Trophoblast cell (in vitro differentiated cells and primary cell): Measurements from ENCODE around the gene RPLP2.

Experiments used
- DNase-seq, 2 donors: peaks; one replicate each; pipeline ENCODE4 v3.0.0-alpha.2; 2016
- H2AFZ ChIP-seq: 2 replicates; pipeline ENCODE4 v1.6.1; 2013; ENCODE audit warnings: low read length, moderate library complexity, mild to moderate bottlenecking; ENCODE audit not compliant: insufficient read depth, poor library complexity
- H2AK5ac ChIP-seq: 2 replicates; pipeline ENCODE4 v1.6.1; 2013; ENCODE audit warnings: mild to moderate bottlenecking, low read length
- H2BK120ac ChIP-seq: 2 replicates; pipeline ENCODE4 v1.6.1; 2013; ENCODE audit warnings: low read length, mild to moderate bottlenecking, moderate library complexity; ENCODE audit not compliant: insufficient read depth, poor library complexity
- H2BK12ac ChIP-seq: 2 replicates; pipeline ENCODE4 v1.6.1; 2013; ENCODE audit warnings: mild to moderate bottlenecking, low read length, moderate library complexity
- H2BK5ac ChIP-seq: 2 replicates; pipeline ENCODE4 v1.6.1; 2013; ENCODE audit warnings: low read length, low read depth, moderate library complexity, mild to moderate bottlenecking; ENCODE audit not compliant: poor library complexity
- H3K14ac ChIP-seq: 2 replicates; pipeline ENCODE4 v1.6.1; 2013; ENCODE audit warnings: mild to moderate bottlenecking, low read length
- H3K18ac ChIP-seq: 2 replicates; pipeline ENCODE4 v1.6.1; 2013; ENCODE audit warnings: mild to moderate bottlenecking, low read length
- H3K23ac ChIP-seq: 2 replicates; pipeline ENCODE4 v1.6.1; 2013; ENCODE audit warnings: low read length
- H3K27ac ChIP-seq: 2 replicates; pipeline ENCODE4 v1.5.1; 2013; ENCODE audit warnings: low read depth, mild to moderate bottlenecking, inconsistent platforms, low read length, moderate library complexity
- H3K27me3 ChIP-seq: 2 replicates; pipeline ENCODE4 v1.6.1; 2013; ENCODE audit warnings: inconsistent platforms, mild to moderate bottlenecking, low read length, moderate library complexity; ENCODE audit not compliant: insufficient read depth
- H3K36me3 ChIP-seq, 2 experiments: 1 replicate in 1 of 2; 2 replicates in 1 of 2; pipeline ENCODE4 v1.6.1; 2013; ENCODE audit warnings: low read length in 2 of 2, mild to moderate bottlenecking in 2 of 2, moderate library complexity in 1 of 2; ENCODE audit not compliant: insufficient read depth in 2 of 2, control insufficient read depth in 1 of 2
- H3K4ac ChIP-seq: 2 replicates; pipeline ENCODE4 v1.6.1; 2013; ENCODE audit warnings: low read depth, mild to moderate bottlenecking, low read length, moderate library complexity
- H3K4me1 ChIP-seq, 2 experiments: 1 replicate in 1 of 2; 2 replicates in 1 of 2; pipeline ENCODE4 v1.6.1; 2013; ENCODE audit warnings: low read length in 2 of 2, mild to moderate bottlenecking in 2 of 2, moderate library complexity in 1 of 2; ENCODE audit not compliant: insufficient read depth in 2 of 2, control insufficient read depth in 1 of 2
- H3K4me2 ChIP-seq: 2 replicates; pipeline ENCODE4 v1.6.1; 2013; ENCODE audit warnings: inconsistent platforms, mild to moderate bottlenecking, low read length, moderate library complexity
- H3K4me3 ChIP-seq: 2 replicates; pipeline ENCODE4 v1.5.1; 2013; ENCODE audit warnings: mild to moderate bottlenecking, low read depth, low read length, inconsistent platforms
- H3K79me1 ChIP-seq: one replicate; pipeline ENCODE4 v1.6.1; 2013; ENCODE audit warnings: low read length
- H3K79me2 ChIP-seq: 2 replicates; pipeline ENCODE4 v1.6.1; 2013; ENCODE audit warnings: low read length, mild to moderate bottlenecking; ENCODE audit not compliant: control insufficient read depth, insufficient read depth, poor library complexity
- H3K9ac ChIP-seq: 2 replicates; pipeline ENCODE4 v1.6.1; 2013; ENCODE audit warnings: mild to moderate bottlenecking, low read length
- H3K9me3 ChIP-seq: 2 replicates; pipeline ENCODE4 v1.6.1; 2013; ENCODE audit warnings: low read depth, mild to moderate bottlenecking, control low read depth, inconsistent platforms, low read length; ENCODE audit not compliant: insufficient read depth
- H4K12ac ChIP-seq: 2 replicates; pipeline ENCODE4 v1.6.1; 2013; ENCODE audit warnings: low read depth, mild to moderate bottlenecking, low read length, moderate library complexity
- H4K8ac ChIP-seq: 2 replicates; pipeline ENCODE4 v1.6.1; 2013; ENCODE audit warnings: low read depth, mild to moderate bottlenecking, low read length, moderate library complexity
- H4K91ac ChIP-seq: one replicate; pipeline ENCODE4 v1.6.1; 2013; ENCODE audit warnings: low read depth, mild to moderate bottlenecking, low read length, moderate library complexity
- WGBS: extraction: QIAGEN DNeasy Blood & Tissue Kit; methylation state at CpG from one replicate; pipeline ENCODE4 v1.1.7; 2013; ENCODE audit warnings: missing lambda C conversion rate; ENCODE audit not compliant: insufficient read length, insufficient coverage; ENCODE audit errors: extremely low coverage; 5-methylcytosine and 5-hydroxymethylcytosine counted together

The RPLP2 gene

GRCh38 chr11:765802-766091 lies 44.0 kb upstream of the RPLP2 start:
- Histone ChIP-seq H3K79me2 (no peaks in the 10 kb centered on the region), H3K23ac (no peak overlapping the region), H2AK5ac (no peak overlapping the region), H3K18ac (no peak overlapping the region), H3K4me1 (no peaks in the 10 kb centered on the region), H3K9me3 (peaks cover under 1% of the 10 kb centered on the region), H4K12ac (no peak overlapping the region), H3K4me3 (no peak overlapping the region), H2BK120ac (no peak overlapping the region), H2AFZ (no peak overlapping the region), H3K27me3 (no peaks in the 10 kb centered on the region), H4K91ac (no peak overlapping the region), H2BK5ac (no peak overlapping the region), H4K8ac (no peak overlapping the region), H3K79me1 (no peaks in the 10 kb centered on the region), H2BK12ac (no peak overlapping the region), H3K36me3 (peaks cover 66 to 69% of the 10 kb centered on the region in 2 experiments), H3K14ac (no peak overlapping the region), H3K4me2 (no peak overlapping the region), H3K4ac (no peak overlapping the region), H3K27ac (no peak overlapping the region), H3K9ac (no peak overlapping the region)
- DNase-seq, result no peak
- WGBS, result no CpG with 5 or more reads among the region's 8 CpGs

DNA sequence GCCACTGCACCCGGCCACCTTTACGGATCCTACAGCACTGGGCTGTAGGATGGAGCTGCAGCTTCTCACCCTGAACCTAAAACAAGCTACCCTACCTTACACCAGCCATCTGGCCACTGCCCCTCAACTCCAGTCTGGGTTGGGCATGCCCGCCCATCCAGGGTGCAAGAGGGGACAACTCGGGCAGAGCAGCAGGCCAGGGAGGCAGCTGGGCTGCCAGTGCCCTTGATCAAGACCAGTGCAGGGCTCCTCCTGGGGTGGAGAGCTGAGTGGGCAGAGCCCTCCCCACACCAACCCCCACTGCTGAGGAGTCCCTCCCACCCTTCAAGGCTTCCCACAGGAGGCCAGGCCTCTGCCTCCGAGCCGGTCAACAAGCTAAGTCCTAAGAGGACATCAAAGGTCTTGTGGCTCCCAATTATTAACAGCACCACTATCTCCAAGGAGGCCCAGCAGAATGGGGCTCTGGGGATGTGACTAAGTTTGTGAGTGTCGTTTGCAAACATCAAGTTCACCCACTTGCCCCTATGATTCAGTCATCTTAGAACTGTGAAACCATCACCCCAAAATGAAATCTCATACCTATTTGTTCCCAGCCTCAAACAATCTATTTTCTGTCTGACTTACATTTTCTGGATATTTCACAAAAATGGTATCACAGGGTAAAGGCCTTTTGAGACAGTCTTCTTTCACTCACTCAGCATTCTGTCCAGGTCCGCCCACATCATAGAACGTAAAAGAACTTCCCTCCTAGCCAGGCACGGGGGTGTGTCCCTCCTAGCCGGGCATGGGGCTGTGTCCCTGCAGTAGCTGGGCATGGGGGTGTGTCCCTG lies 43.4 kb upstream of the RPLP2 start:
- no peak overlapping the region for H3K18ac ChIP-seq
- H3K27me3 ChIP-seq, result no peaks in the 10 kb centered on the region
- H3K4ac ChIP-seq, result no peak overlapping the region
- WGBS, result no CpG with 5 or more reads among the region's 11 CpGs
- no peak overlapping the region for H3K4me2 ChIP-seq
- no peak overlapping the region for H3K9ac ChIP-seq
- H2BK120ac ChIP-seq, result no peak overlapping the region
- H2AFZ ChIP-seq, result no peak overlapping the region
- no peaks in the 10 kb centered on the region for H3K79me2 ChIP-seq
- H3K14ac ChIP-seq, result no peak overlapping the region
- H3K23ac ChIP-seq, result no peak overlapping the region
- no peak overlapping the region for H2BK5ac ChIP-seq
- no peak overlapping the region for H2AK5ac ChIP-seq
- no peak overlapping the region for H4K12ac ChIP-seq
- peaks cover 2% of the 10 kb centered on the region for H3K9me3 ChIP-seq
- no peaks in the 10 kb centered on the region for H3K4me1 ChIP-seq
- no peak for DNase-seq
- H4K8ac ChIP-seq, result no peak overlapping the region
- no peak overlapping the region for H4K91ac ChIP-seq
- no peaks in the 10 kb centered on the region for H3K79me1 ChIP-seq
- no peak overlapping the region for H3K4me3 ChIP-seq
- no peak overlapping the region for H2BK12ac ChIP-seq
- H3K27ac ChIP-seq, result no peak overlapping the region
- H3K36me3 ChIP-seq, result peaks cover 66 to 71% of the 10 kb centered on the region in 2 experiments

- no CpG with 5 or more reads among the region's 2 CpGs for WGBS
- no peak overlapping the region for H3K9ac ChIP-seq
These were observed 42.9 kb upstream of the RPLP2 start for GRCh38 chr11:766936-767210.

DNA sequence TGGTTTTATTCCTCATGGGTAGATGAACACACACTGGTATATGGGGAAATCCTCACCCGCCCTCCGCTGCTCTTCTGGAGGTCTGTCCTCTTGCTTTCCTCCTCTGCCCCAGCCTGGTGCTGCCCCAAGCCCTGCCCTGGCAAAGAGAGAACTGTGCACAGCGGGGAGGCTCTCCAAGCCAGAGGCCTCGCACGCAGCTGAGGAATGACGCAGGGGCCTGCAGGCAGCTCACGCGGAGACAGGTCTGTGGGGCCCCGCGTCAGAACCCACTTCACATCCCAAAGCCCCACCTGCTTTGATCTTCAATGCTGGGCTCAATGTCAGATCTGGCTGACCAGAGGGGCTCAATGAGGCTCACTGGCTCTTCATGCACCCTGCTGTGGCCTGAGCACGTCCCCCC lies 42.5 kb upstream of the RPLP2 start:
- H4K8ac ChIP-seq, result no peak overlapping the region
- H2BK120ac ChIP-seq, result no peak overlapping the region
- no peak overlapping the region for H3K18ac ChIP-seq
- H3K9me3 ChIP-seq, result peaks cover 2% of the 10 kb centered on the region
- H3K9ac ChIP-seq, result no peak overlapping the region
- no peak overlapping the region for H2BK12ac ChIP-seq
- H3K27ac ChIP-seq, result no peak overlapping the region
- no CpG with 5 or more reads among the region's 11 CpGs for WGBS
- no peak overlapping the region for H3K23ac ChIP-seq
- no peak overlapping the region for H2BK5ac ChIP-seq
- no peak overlapping the region for H4K91ac ChIP-seq
- H3K4me3 ChIP-seq, result no peak overlapping the region
- no peak overlapping the region for H3K14ac ChIP-seq
- H3K79me1 ChIP-seq, result no peaks in the 10 kb centered on the region
- H3K4me1 ChIP-seq, result peaks cover 0 to 4% of the 10 kb centered on the region in 2 experiments
- no peak overlapping the region for H2AK5ac ChIP-seq
- no peaks in the 10 kb centered on the region for H3K79me2 ChIP-seq
- no peak overlapping the region for H2AFZ ChIP-seq
- no peak for DNase-seq
- H3K4me2 ChIP-seq, result no peak overlapping the region
- no peak overlapping the region for H4K12ac ChIP-seq
- peaks cover 71 to 73% of the 10 kb centered on the region in 2 experiments for H3K36me3 ChIP-seq
- H3K27me3 ChIP-seq, result no peaks in the 10 kb centered on the region
- no peak overlapping the region for H3K4ac ChIP-seq

More at GRCh38 chr11:766936-767210, 42.9 kb upstream of the RPLP2 start:
- Histone ChIP-seq H3K9me3 (peaks cover 2% of the 10 kb centered on the region), H2AFZ (no peak overlapping the region), H3K36me3 (peaks cover 68 to 72% of the 10 kb centered on the region in 2 experiments), H2BK5ac (no peak overlapping the region), H3K4me2 (no peak overlapping the region), H3K4me3 (no peak overlapping the region), H3K14ac (no peak overlapping the region), H4K91ac (no peak overlapping the region), H3K18ac (no peak overlapping the region), H2BK12ac (no peak overlapping the region), H3K27me3 (no peaks in the 10 kb centered on the region), H3K4me1 (peaks cover 0 to 2% of the 10 kb centered on the region in 2 experiments), H3K79me1 (no peaks in the 10 kb centered on the region), H2BK120ac (no peak overlapping the region), H3K4ac (no peak overlapping the region), H3K79me2 (no peaks in the 10 kb centered on the region), H2AK5ac (no peak overlapping the region), H3K23ac (no peak overlapping the region), H3K27ac (no peak overlapping the region), H4K12ac (no peak overlapping the region), H4K8ac (no peak overlapping the region)
- no peak for DNase-seq
